GM18520 (cell line): ENCODE measurements around the gene ZW10.
"Not testable (repeated sequence)": the region's sequence is repeated elsewhere in the genome, so short reads cannot be mapped to it uniquely, and the experiment has no call there.

Experiments
- ATAC-seq: cut with Tn5 transposase; IDR thresholded peaks from one replicate; pipeline ENCODE4 v1.9.1; 2021; ENCODE audit not compliant: unreplicated experiment

ZW10 gene

GRCh38 chr11:113703551-113703950 is 69.9 kb downstream of the ZW10 start:
- ATAC-seq = not testable (repeated sequence)

- ATAC-seq = no peak
These were observed 72.0 kb downstream of the ZW10 start for GRCh38 chr11:113701491-113701890.

- ATAC-seq = no peak
These were observed 75.0 kb downstream of the ZW10 start for GRCh38 chr11:113698515-113698914.

GRCh38 chr11:113697756-113698407 is 75.6 kb downstream of the ZW10 start:
- no peak for ATAC-seq

GRCh38 chr11:113697111-113697510 is 76.4 kb downstream of the ZW10 start:
- no peak for ATAC-seq

- no peak for ATAC-seq
These were observed 78.3 kb downstream of the ZW10 start for GRCh38 chr11:113695207-113695606.

GRCh38 chr11:113694390-113694789 is 79.1 kb downstream of the ZW10 start:
- no peak for ATAC-seq

- ATAC-seq = no peak
These were observed 80.5 kb downstream of the ZW10 start for GRCh38 chr11:113693030-113693429.

GRCh38 chr11:113690619-113691569 is 82.6 kb downstream of the ZW10 start:
- ATAC-seq = no peak

GRCh38 chr11:113689768-113690618 is 83.5 kb downstream of the ZW10 start:
- no peak for ATAC-seq

- ATAC-seq = no peak
These were observed 87.7 kb downstream of the ZW10 start for GRCh38 chr11:113685654-113686359.

- ATAC-seq = no peak
These were observed 89.0 kb downstream of the ZW10 start for GRCh38 chr11:113684496-113684895.

GRCh38 chr11:113683481-113684046 is 89.9 kb downstream of the ZW10 start:
- ATAC-seq = no peak
